ENCODE measurements around the gene TXNRD1.

The TXNRD1 gene

GRCh38 chr12:104230304-104231095 lies 14.9 kb downstream of the TXNRD1 start:
- Histone ChIP-seq H2BK12ac (ENCODE audit: low read length) (no peak overlapping the region), H3K27ac (ENCODE audit: low read depth, low read length) (no peak overlapping the region), H2BK120ac (ENCODE audit: insufficient read depth, low read length, poor library complexity) (no peak overlapping the region), H2AK5ac (ENCODE audit: low read length) (no peak overlapping the region), H4K12ac (ENCODE audit: low read depth, low read length) (no peak overlapping the region), H3K23ac (ENCODE audit: low read length) (no peak overlapping the region), H3K4me2 (ENCODE audit: low read length) (no peak overlapping the region), H3K14ac (ENCODE audit: low read length) (no peak overlapping the region), H3K79me2 (ENCODE audit: control insufficient read depth, insufficient read depth, low read length, poor library complexity) (no peaks in the 10 kb centered on the region), H3K79me1 (ENCODE audit: low read length) (no peaks in the 10 kb centered on the region), H3K4me3 (ENCODE audit: low read depth, low read length) (no peak overlapping the region), H4K91ac (ENCODE audit: low read depth, low read length) (no peak overlapping the region), H2BK5ac (ENCODE audit: low read depth, low read length, poor library complexity) (no peak overlapping the region), H2AFZ (ENCODE audit: insufficient read depth, low read length, poor library complexity) (no peak overlapping the region), H3K4me1 (ENCODE audit: control insufficient read depth in 1 of 2, insufficient read depth in 2 of 2, low read length in 2 of 2) (no peaks in the 10 kb centered on the region), H3K27me3 (ENCODE audit: insufficient read depth, low read length) (no peaks in the 10 kb centered on the region), H3K18ac (ENCODE audit: low read length) (no peak overlapping the region), H3K36me3 (ENCODE audit: control insufficient read depth in 1 of 2, insufficient read depth in 2 of 2, low read length in 2 of 2) (no peaks in the 10 kb centered on the region), H3K9me3 (ENCODE audit: insufficient read depth, low read depth, low read length) (peaks cover 6% of the 10 kb centered on the region), H3K9ac (ENCODE audit: low read length) (no peak overlapping the region), H4K8ac (ENCODE audit: low read depth, low read length) (no peak overlapping the region), H3K4ac (ENCODE audit: low read depth, low read length) (no peak overlapping the region)
- no CpG with 5 or more reads among the region's 8 CpGs for WGBS (ENCODE audit: extremely low coverage, insufficient coverage, insufficient read length)
- DNase-seq, result no peak

DNA sequence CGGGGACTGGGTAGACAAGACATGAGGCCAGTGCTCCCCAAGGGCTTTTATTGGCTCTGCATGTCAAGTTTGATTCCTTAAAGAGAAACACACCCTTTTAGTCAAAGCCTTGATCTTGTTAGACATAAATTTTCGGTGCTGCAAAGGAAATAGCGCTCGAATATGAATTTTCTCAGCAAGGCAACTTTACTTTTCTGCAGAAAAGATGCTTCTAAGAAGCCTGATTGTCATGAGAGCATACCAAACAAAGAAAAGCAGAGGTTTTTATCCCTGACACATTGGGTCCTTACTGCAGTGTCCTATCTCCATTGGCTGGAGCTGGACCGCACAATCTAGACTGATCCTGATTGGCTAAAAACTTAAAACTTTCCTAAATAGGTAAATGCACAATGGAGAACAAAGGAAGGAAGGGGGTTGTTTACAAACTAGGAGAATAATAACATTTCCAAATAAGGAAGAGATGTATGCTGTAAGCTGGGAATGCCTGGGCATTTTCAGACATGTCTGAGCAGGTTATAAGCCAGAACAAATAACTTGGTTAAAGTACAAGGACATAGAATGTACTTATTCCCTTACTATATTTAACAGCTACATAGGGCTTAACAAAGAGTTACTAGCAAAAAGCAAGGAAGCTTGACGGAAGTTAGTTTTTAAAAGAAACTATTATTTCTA lies 17.2 kb downstream of the TXNRD1 start:
- H2BK120ac ChIP-seq (ENCODE audit: insufficient read depth, low read length, poor library complexity), result no peak overlapping the region
- H3K27ac ChIP-seq (ENCODE audit: low read depth, low read length), result no peak overlapping the region
- H4K91ac ChIP-seq (ENCODE audit: low read depth, low read length), result no peak overlapping the region
- no peaks in the 10 kb centered on the region for H3K79me1 ChIP-seq (ENCODE audit: low read length)
- H2AFZ ChIP-seq (ENCODE audit: insufficient read depth, low read length, poor library complexity), result no peak overlapping the region
- no peaks in the 10 kb centered on the region for H3K79me2 ChIP-seq (ENCODE audit: control insufficient read depth, insufficient read depth, low read length, poor library complexity)
- H3K27me3 ChIP-seq (ENCODE audit: insufficient read depth, low read length), result no peaks in the 10 kb centered on the region
- H2AK5ac ChIP-seq (ENCODE audit: low read length), result no peak overlapping the region
- H2BK5ac ChIP-seq (ENCODE audit: low read depth, low read length, poor library complexity), result no peak overlapping the region
- no peak overlapping the region for H4K12ac ChIP-seq (ENCODE audit: low read depth, low read length)
- no peak overlapping the region for H3K4me3 ChIP-seq (ENCODE audit: low read depth, low read length)
- DNase-seq, result no peak
- no peak overlapping the region for H2BK12ac ChIP-seq (ENCODE audit: low read length)
- H3K9ac ChIP-seq (ENCODE audit: low read length), result no peak overlapping the region
- H3K23ac ChIP-seq (ENCODE audit: low read length), result no peak overlapping the region
- H3K4me2 ChIP-seq (ENCODE audit: low read length), result no peak overlapping the region
- H3K14ac ChIP-seq (ENCODE audit: low read length), result no peak overlapping the region
- no peak overlapping the region for H3K4ac ChIP-seq (ENCODE audit: low read depth, low read length)
- peaks cover 6% of the 10 kb centered on the region for H3K9me3 ChIP-seq (ENCODE audit: insufficient read depth, low read depth, low read length)
- WGBS (ENCODE audit: extremely low coverage, insufficient coverage, insufficient read length), result no CpG with 5 or more reads among the region's 6 CpGs
- H3K18ac ChIP-seq (ENCODE audit: low read length), result no peak overlapping the region
- H3K4me1 ChIP-seq (ENCODE audit: control insufficient read depth in 1 of 2, insufficient read depth in 2 of 2, low read length in 2 of 2), result no peaks in the 10 kb centered on the region
- H3K36me3 ChIP-seq (ENCODE audit: control insufficient read depth in 1 of 2, insufficient read depth in 2 of 2, low read length in 2 of 2), result no peaks in the 10 kb centered on the region
- H4K8ac ChIP-seq (ENCODE audit: low read depth, low read length), result no peak overlapping the region

- H3K4ac ChIP-seq (ENCODE audit: low read depth, low read length), result no peak overlapping the region
- no peak overlapping the region for H3K4me2 ChIP-seq (ENCODE audit: low read length)
- no peaks in the 10 kb centered on the region for H3K36me3 ChIP-seq (ENCODE audit: control insufficient read depth in 1 of 2, insufficient read depth in 2 of 2, low read length in 2 of 2)
- H4K91ac ChIP-seq (ENCODE audit: low read depth, low read length), result no peak overlapping the region
- WGBS (ENCODE audit: extremely low coverage, insufficient coverage, insufficient read length), result no CpG with 5 or more reads among the region's 7 CpGs
- no peak overlapping the region for H3K27ac ChIP-seq (ENCODE audit: low read depth, low read length)
- no peak overlapping the region for H4K8ac ChIP-seq (ENCODE audit: low read depth, low read length)
- no peak overlapping the region for H3K23ac ChIP-seq (ENCODE audit: low read length)
- H3K14ac ChIP-seq (ENCODE audit: low read length), result no peak overlapping the region
- H2BK120ac ChIP-seq (ENCODE audit: insufficient read depth, low read length, poor library complexity), result no peak overlapping the region
- H4K12ac ChIP-seq (ENCODE audit: low read depth, low read length), result no peak overlapping the region
- H3K18ac ChIP-seq (ENCODE audit: low read length), result no peak overlapping the region
- no peaks in the 10 kb centered on the region for H3K4me1 ChIP-seq (ENCODE audit: control insufficient read depth in 1 of 2, insufficient read depth in 2 of 2, low read length in 2 of 2)
- H2AK5ac ChIP-seq (ENCODE audit: low read length), result no peak overlapping the region
- H3K4me3 ChIP-seq (ENCODE audit: low read depth, low read length), result no peak overlapping the region
- no peak overlapping the region for H2BK5ac ChIP-seq (ENCODE audit: low read depth, low read length, poor library complexity)
- H3K79me1 ChIP-seq (ENCODE audit: low read length), result no peaks in the 10 kb centered on the region
- no peaks in the 10 kb centered on the region for H3K79me2 ChIP-seq (ENCODE audit: control insufficient read depth, insufficient read depth, low read length, poor library complexity)
- no peak overlapping the region for H2BK12ac ChIP-seq (ENCODE audit: low read length)
- no peak overlapping the region for H2AFZ ChIP-seq (ENCODE audit: insufficient read depth, low read length, poor library complexity)
- no peaks in the 10 kb centered on the region for H3K27me3 ChIP-seq (ENCODE audit: insufficient read depth, low read length)
- no peak overlapping the region for H3K9ac ChIP-seq (ENCODE audit: low read length)
- H3K9me3 ChIP-seq (ENCODE audit: insufficient read depth, low read depth, low read length), result peaks cover 6% of the 10 kb centered on the region
- no peak for DNase-seq
These were observed 19.4 kb downstream of the TXNRD1 start for GRCh38 chr12:104234926-104235499.

GRCh38 chr12:104237930-104238329 lies 22.4 kb downstream of the TXNRD1 start:
- H2AK5ac ChIP-seq (ENCODE audit: low read length), result no peak overlapping the region
- H2AFZ ChIP-seq (ENCODE audit: insufficient read depth, low read length, poor library complexity), result no peak overlapping the region
- no peak overlapping the region for H3K23ac ChIP-seq (ENCODE audit: low read length)
- H3K79me2 ChIP-seq (ENCODE audit: control insufficient read depth, insufficient read depth, low read length, poor library complexity), result no peaks in the 10 kb centered on the region
- no CpG with 5 or more reads among the region's 8 CpGs for WGBS (ENCODE audit: extremely low coverage, insufficient coverage, insufficient read length)
- H3K9me3 ChIP-seq (ENCODE audit: insufficient read depth, low read depth, low read length), result peaks cover 3% of the 10 kb centered on the region
- no peak overlapping the region for H2BK5ac ChIP-seq (ENCODE audit: low read depth, low read length, poor library complexity)
- H3K14ac ChIP-seq (ENCODE audit: low read length), result no peak overlapping the region
- H4K8ac ChIP-seq (ENCODE audit: low read depth, low read length), result no peak overlapping the region
- DNase-seq, result no peak
- H3K4me3 ChIP-seq (ENCODE audit: low read depth, low read length), result no peak overlapping the region
- H3K4me1 ChIP-seq (ENCODE audit: control insufficient read depth in 1 of 2, insufficient read depth in 2 of 2, low read length in 2 of 2), result no peaks in the 10 kb centered on the region
- no peaks in the 10 kb centered on the region for H3K36me3 ChIP-seq (ENCODE audit: control insufficient read depth in 1 of 2, insufficient read depth in 2 of 2, low read length in 2 of 2)
- H3K27ac ChIP-seq (ENCODE audit: low read depth, low read length), result no peak overlapping the region
- no peaks in the 10 kb centered on the region for H3K27me3 ChIP-seq (ENCODE audit: insufficient read depth, low read length)
- H4K12ac ChIP-seq (ENCODE audit: low read depth, low read length), result no peak overlapping the region
- H2BK120ac ChIP-seq (ENCODE audit: insufficient read depth, low read length, poor library complexity), result no peak overlapping the region
- no peak overlapping the region for H3K9ac ChIP-seq (ENCODE audit: low read length)
- H2BK12ac ChIP-seq (ENCODE audit: low read length), result no peak overlapping the region
- H3K79me1 ChIP-seq (ENCODE audit: low read length), result no peaks in the 10 kb centered on the region
- no peak overlapping the region for H3K4me2 ChIP-seq (ENCODE audit: low read length)
- H3K18ac ChIP-seq (ENCODE audit: low read length), result no peak overlapping the region
- H4K91ac ChIP-seq (ENCODE audit: low read depth, low read length), result no peak overlapping the region
- no peak overlapping the region for H3K4ac ChIP-seq (ENCODE audit: low read depth, low read length)

All from trophoblast cell (in vitro differentiated cells and primary cell).